Left cardiac atrium (tissue), 4 donors: ENCODE results near the gene CHCT1. TPM values are rescaled to one million over a fixed set of nuclear protein-coding genes. Genes with fewer than 3 reads are reported as not detected.

Source experiments
- ATAC-seq, 2 donors: fragments of 200-7000 bp; cut with Tn5 transposase; one replicate each; pipeline ENCODE4 v1.9.1; 2020; ENCODE audit warnings: mild to moderate bottlenecking in 2 of 2, moderate library complexity in 2 of 2
- DNase-seq: peaks from one replicate; pipeline ENCODE4 v3.0.0-alpha.2; 2020
- intact Hi-C, 2 donors: fragments of 100-400 bp; cut with DNase I; formaldehyde crosslinking; loops; one replicate each; pipeline versions ENCODE4 v1.14.1 to v1.15.1; 2022 to 2023
- total RNA-seq, 2 donors: library from RNA; stranded (reverse); fragmentation: NEBNext Ultra II Directional; extraction: Animal tissue kit (Norgen Biotek cat#: 25700); gene quantifications; one replicate each; pipeline ENCODE4 v1.2.1, GENCODE V29; 2021
- donor health status: DM: no; HTN: yes; CAD: no.
- donor health status: DM: no; HTN: yes; CAD: no; lungs with severe emphysema.
- donor health status: DM: yes; HTN: yes; CAD: no.
- donor health status: Dilated cardiomyopathy.

CHCT1 gene
- total RNA-seq, 2 donors from 2014 or later: not detected

DNA sequence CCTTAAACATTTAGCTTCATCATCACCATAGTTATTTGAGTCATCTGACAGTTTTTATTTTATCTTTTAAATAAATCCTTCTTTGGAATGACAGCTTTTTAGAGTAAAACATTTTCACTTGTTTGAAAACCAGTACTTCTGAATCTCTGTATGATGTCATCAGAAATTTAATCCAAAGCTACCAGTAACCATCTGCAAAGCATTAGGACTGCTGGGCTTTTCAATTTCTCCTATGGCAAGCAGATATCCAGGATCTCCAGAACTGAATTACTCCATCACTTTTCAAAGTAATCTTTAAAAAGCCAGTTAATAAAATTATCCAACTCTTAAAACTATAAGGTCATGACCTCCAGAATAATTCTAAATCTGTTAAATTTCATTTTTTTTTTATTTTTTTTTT, 51.5 kb downstream of the CHCT1 start:
- DNase-seq (no peak), ATAC-seq (no peak)
- intact Hi-C loops: loop anchor here in 1 of 2 donors (5.0 kb wide), 1 partner anchor 49 kb away; no protein-coding TSS in a partner anchor

Other genes starting within 250 kb of the CHCT1 start
- 10 to 100 TPM; 28.4 to 44.0 TPM for gene USP32, start 30.4 kb upstream of the CHCT1 start, total RNA-seq
- 10 to 100 TPM; 23.4 to 26.5 TPM for gene APPBP2, start 103.8 kb downstream of the CHCT1 start, total RNA-seq
- gene PPM1D, start 177.7 kb downstream of the CHCT1 start, total RNA-seq: 10 to 100 TPM in 1 of 2 donors, 1 to 10 TPM in 1; 9.0 to 10.2 TPM